Liver (tissue), 3 donors: ENCODE results near the gene PLCB1.

Source experiments
- ATF3 ChIP-seq: IDR thresholded peaks from 2 replicates; pipeline ENCODE4 v1.6.1; 2016; ENCODE audit warnings: antibody characterized with exemption
- CTCF ChIP-seq: fragments of 150-350 bp; IDR thresholded peaks from 2 replicates; pipeline ENCODE4 v1.5.1; 2017; ENCODE audit warnings: improper control_type of control experiment, low read depth, low read length; ENCODE audit not compliant: missing input control
- GABPA ChIP-seq, 2 donors: IDR thresholded peaks in 1 of 2; conservative IDR thresholded peaks in 1 of 2; 2 replicates each; pipeline ENCODE4 v1.6.1; 2016; ENCODE audit warnings: antibody characterized with exemption in 2 of 2, mild to moderate bottlenecking in 1 of 2, moderate library complexity in 1 of 2
- HNF4A ChIP-seq, 2 donors: conservative IDR thresholded peaks; 2 replicates each; pipeline ENCODE4 v1.6.1; 2016; ENCODE audit warnings: antibody characterized with exemption in 2 of 2, mild to moderate bottlenecking in 2 of 2
- TAF1 ChIP-seq: conservative IDR thresholded peaks from 2 replicates; pipeline ENCODE4 v1.6.1; 2016; ENCODE audit warnings: antibody characterized with exemption, mild to moderate bottlenecking
- ZBTB33 ChIP-seq: IDR thresholded peaks from 2 replicates; pipeline ENCODE4 v1.6.1; 2016; ENCODE audit warnings: antibody characterized with exemption
- TF ChIP-seq, protein P1 (sequence below): IDR thresholded peaks from 2 replicates; pipeline ENCODE4 v1.6.1; 2016; ENCODE audit warnings: antibody characterized with exemption
- donor health status: healthy.
- donor health status: healthy.

DNA sequence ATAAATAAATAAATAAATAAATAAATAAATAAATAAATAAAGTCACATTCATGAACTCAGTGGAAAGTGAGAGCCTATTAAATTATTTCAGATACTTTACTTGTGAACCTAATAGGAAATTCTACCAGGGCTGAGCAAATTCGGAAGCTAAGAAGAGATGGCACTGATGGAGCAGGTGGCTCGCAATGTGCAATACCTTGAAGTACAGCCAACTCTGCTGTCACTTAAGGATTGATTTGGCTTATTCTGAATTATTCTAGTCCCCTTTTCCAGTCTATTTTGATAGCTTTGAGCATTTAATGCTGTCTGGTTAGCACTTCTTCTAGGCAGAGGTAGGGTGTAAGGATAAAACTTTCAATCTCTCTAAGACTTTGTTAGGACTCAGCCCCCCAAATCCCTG, 541.0 kb downstream of the PLCB1 start:
- TF ChIP-seq CTCF: no peak
- TF ChIP-seq ATF3: no peak
- TF ChIP-seq HNF4A (conservative IDR thresholded peaks at IDR 0.05): no peak
- TF ChIP-seq, protein P1, sequence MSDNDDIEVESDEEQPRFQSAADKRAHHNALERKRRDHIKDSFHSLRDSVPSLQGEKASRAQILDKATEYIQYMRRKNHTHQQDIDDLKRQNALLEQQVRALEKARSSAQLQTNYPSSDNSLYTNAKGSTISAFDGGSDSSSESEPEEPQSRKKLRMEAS: no peak
- no peak for TF ChIP-seq TAF1
- TF ChIP-seq ZBTB33: no peak
- TF ChIP-seq GABPA (IDR thresholded peaks at IDR 0.05 in 1 of 2, conservative IDR thresholded peaks at IDR 0.05 in 1 of 2): no peak
